ENCODE results near the gene RUBCN. TPM values are rescaled to one million over a fixed set of nuclear protein-coding genes. Genes with fewer than 3 reads are reported as not detected.
A peak's percentile ranks its signal among the peaks of the same experiment; 100 is the strongest.
"Not testable (repeated sequence)": the region's sequence is repeated elsewhere in the genome, so short reads cannot be mapped to it uniquely, and the experiment has no call there.

The RUBCN gene
- total and polyA plus RNA-seq, 10 of the 15 experiments (the other 5 are each of a cell fraction or from before 2014, with no cell fraction given), result 15.5 to 79.9 (median 40.4) TPM

- not testable (repeated sequence) for H3K9ac ChIP-seq (ENCODE audit: control insufficient read depth, insufficient read depth, low read length); FAIRE-seq
These were observed 75.4 kb downstream of the RUBCN start for GRCh38 chr3:197661234-197661834.

GRCh38 chr3:197659701-197660100 is 77.0 kb downstream of the RUBCN start:
- H3K4me1 ChIP-seq (ENCODE audit: control insufficient read depth, insufficient read depth, low read length); H3K9me3 ChIP-seq (replicated peaks; ENCODE audit: control insufficient read depth, insufficient read depth, low read length); H3K4me2 ChIP-seq (ENCODE audit: control insufficient read depth, insufficient read depth); DNase-seq (ENCODE audit: low read depth, low spot score); in situ Hi-C loops (cut with MboI); BruUV-seq (replicated peaks); H3K27me3 ChIP-seq (replicated peaks in 1 of 2; ENCODE audit: control insufficient read depth in 2 of 2, insufficient read depth in 2 of 2, low read length in 1 of 2); H2AFZ ChIP-seq (ENCODE audit: control insufficient read depth, low read depth, low read length); H4K20me1 ChIP-seq (ENCODE audit: control insufficient read depth, insufficient read depth); intact Hi-C loops (cut with micrococcal nuclease; ENCODE audit: unreplicated experiment); H3K36me3 ChIP-seq (ENCODE audit: control insufficient read depth in 2 of 2, insufficient read depth in 2 of 2, low read length in 1 of 2); H3K79me2 ChIP-seq (ENCODE audit: control insufficient read depth, insufficient read depth, low read length); SMC1A ChIA-PET (ENCODE audit: uncharacterized antibody, unreplicated experiment); H3K27ac ChIP-seq (ENCODE audit: control insufficient read depth, insufficient read depth); CTCF ChIA-PET; POLR2A ChIA-PET; ATAC-seq; H3K4me3 ChIP-seq; FAIRE-seq; RAD21 ChIA-PET (ENCODE audit: unreplicated experiment); H3K9ac ChIP-seq (ENCODE audit: control insufficient read depth, insufficient read depth, low read length): not testable (repeated sequence)
- 25% methylated on average over 13 of the region's 16 CpGs for WGBS (ENCODE audit: insufficient coverage, insufficient replicate concordance, low lambda C conversion rate, missing lambda C conversion rate)

More at GRCh38 chr3:197661234-197661834, 75.4 kb downstream of the RUBCN start:
- ATAC-seq; intact Hi-C loops (cut with micrococcal nuclease; ENCODE audit: unreplicated experiment); DNase-seq (ENCODE audit: low read depth, low spot score); H3K79me2 ChIP-seq (ENCODE audit: control insufficient read depth, insufficient read depth, low read length); H3K36me3 ChIP-seq (ENCODE audit: control insufficient read depth in 2 of 2, insufficient read depth in 2 of 2, low read length in 1 of 2); CTCF ChIA-PET; H2AFZ ChIP-seq (ENCODE audit: control insufficient read depth, low read depth, low read length); SMC1A ChIA-PET (ENCODE audit: uncharacterized antibody, unreplicated experiment); POLR2A ChIA-PET; H3K9me3 ChIP-seq (replicated peaks; ENCODE audit: control insufficient read depth, insufficient read depth, low read length); BruUV-seq (replicated peaks); H3K4me3 ChIP-seq; in situ Hi-C loops (cut with MboI); H3K4me2 ChIP-seq (ENCODE audit: control insufficient read depth, insufficient read depth); H3K4me1 ChIP-seq (ENCODE audit: control insufficient read depth, insufficient read depth, low read length); H3K27ac ChIP-seq (ENCODE audit: control insufficient read depth, insufficient read depth); H3K27me3 ChIP-seq (replicated peaks in 1 of 2; ENCODE audit: control insufficient read depth in 2 of 2, insufficient read depth in 2 of 2, low read length in 1 of 2); H4K20me1 ChIP-seq (ENCODE audit: control insufficient read depth, insufficient read depth): not testable (repeated sequence)
- RAD21 ChIA-PET (ENCODE audit: unreplicated experiment), result interaction anchor here (0.6 kb wide), 1 partner anchor 955 kb away, joined by 3 read pairs; no protein-coding TSS in a partner anchor
- WGBS (ENCODE audit: insufficient coverage, insufficient replicate concordance, low lambda C conversion rate, missing lambda C conversion rate), result 80% methylated on average over 20 of the region's 23 CpGs

- H3K79me2 ChIP-seq (ENCODE audit: control insufficient read depth, insufficient read depth, low read length); H3K27me3 ChIP-seq (replicated peaks in 1 of 2; ENCODE audit: control insufficient read depth in 2 of 2, insufficient read depth in 2 of 2, low read length in 1 of 2); H3K27ac ChIP-seq (ENCODE audit: control insufficient read depth, insufficient read depth); H3K36me3 ChIP-seq (ENCODE audit: control insufficient read depth in 2 of 2, insufficient read depth in 2 of 2, low read length in 1 of 2); in situ Hi-C loops (cut with MboI); BruUV-seq (replicated peaks); DNase-seq (ENCODE audit: low read depth, low spot score); SMC1A ChIA-PET (ENCODE audit: uncharacterized antibody, unreplicated experiment); H3K9ac ChIP-seq (ENCODE audit: control insufficient read depth, insufficient read depth, low read length); RAD21 ChIA-PET (ENCODE audit: unreplicated experiment); H4K20me1 ChIP-seq (ENCODE audit: control insufficient read depth, insufficient read depth); H3K4me3 ChIP-seq; CTCF ChIA-PET; H3K4me2 ChIP-seq (ENCODE audit: control insufficient read depth, insufficient read depth); H3K9me3 ChIP-seq (replicated peaks; ENCODE audit: control insufficient read depth, insufficient read depth, low read length); POLR2A ChIA-PET; H3K4me1 ChIP-seq (ENCODE audit: control insufficient read depth, insufficient read depth, low read length); intact Hi-C loops (cut with micrococcal nuclease; ENCODE audit: unreplicated experiment); H2AFZ ChIP-seq (ENCODE audit: control insufficient read depth, low read depth, low read length): not testable (repeated sequence)
- 20% methylated on average over 7 of the region's 10 CpGs for WGBS (ENCODE audit: insufficient coverage, insufficient replicate concordance, low lambda C conversion rate, missing lambda C conversion rate)
- FAIRE-seq (peak; percentile 78), ATAC-seq (peak; percentile 74)
These were observed 77.6 kb downstream of the RUBCN start for GRCh38 chr3:197659144-197659543.

GRCh38 chr3:197658706-197659105 is 78.0 kb downstream of the RUBCN start:
- H3K4me2 ChIP-seq (ENCODE audit: control insufficient read depth, insufficient read depth); intact Hi-C loops (cut with micrococcal nuclease; ENCODE audit: unreplicated experiment); H3K36me3 ChIP-seq (ENCODE audit: control insufficient read depth in 2 of 2, insufficient read depth in 2 of 2, low read length in 1 of 2); DNase-seq (ENCODE audit: low read depth, low spot score); H3K4me3 ChIP-seq; H2AFZ ChIP-seq (ENCODE audit: control insufficient read depth, low read depth, low read length); H4K20me1 ChIP-seq (ENCODE audit: control insufficient read depth, insufficient read depth); H3K9me3 ChIP-seq (replicated peaks; ENCODE audit: control insufficient read depth, insufficient read depth, low read length); FAIRE-seq; BruUV-seq (replicated peaks); H3K27me3 ChIP-seq (replicated peaks in 1 of 2; ENCODE audit: control insufficient read depth in 2 of 2, insufficient read depth in 2 of 2, low read length in 1 of 2); SMC1A ChIA-PET (ENCODE audit: uncharacterized antibody, unreplicated experiment); CTCF ChIA-PET; H3K79me2 ChIP-seq (ENCODE audit: control insufficient read depth, insufficient read depth, low read length); H3K9ac ChIP-seq (ENCODE audit: control insufficient read depth, insufficient read depth, low read length); POLR2A ChIA-PET; in situ Hi-C loops (cut with MboI); H3K4me1 ChIP-seq (ENCODE audit: control insufficient read depth, insufficient read depth, low read length); H3K27ac ChIP-seq (ENCODE audit: control insufficient read depth, insufficient read depth); RAD21 ChIA-PET (ENCODE audit: unreplicated experiment): not testable (repeated sequence)
- WGBS (ENCODE audit: insufficient coverage, insufficient replicate concordance, low lambda C conversion rate, missing lambda C conversion rate), result 79% methylated on average over 13 of the region's 13 CpGs
- ATAC-seq, result peak; percentile 0; the same call in 2 of the 3 replicates

All from GM12878 (cell line).